ENCODE data around the gene ELMO3. TPM values are rescaled to one million over a fixed set of nuclear protein-coding genes. Genes with fewer than 3 reads are reported as not detected.

The ELMO3 gene
- total RNA-seq, 1 donor from 2014 or later: 4.5 TPM

GRCh38 chr16:67204076-67204475, 5.1 kb downstream of the ELMO3 start:
- H3K9me3 Mint-ChIP-seq: no peaks in the 10 kb centered on the region
- H3K4me1 Mint-ChIP-seq: peaks cover 6% of the 10 kb centered on the region
- no peaks in the 10 kb centered on the region for H3K36me3 Mint-ChIP-seq (ENCODE audit: low read depth)
- H3K27me3 Mint-ChIP-seq (ENCODE audit: low read depth): peaks cover under 1% of the 10 kb centered on the region
- H3K27ac Mint-ChIP-seq (ENCODE audit: unreplicated experiment): no peak overlapping the region
- no peak overlapping the region for H3K4me3 Mint-ChIP-seq
- TF ChIP-seq, protein P1, sequence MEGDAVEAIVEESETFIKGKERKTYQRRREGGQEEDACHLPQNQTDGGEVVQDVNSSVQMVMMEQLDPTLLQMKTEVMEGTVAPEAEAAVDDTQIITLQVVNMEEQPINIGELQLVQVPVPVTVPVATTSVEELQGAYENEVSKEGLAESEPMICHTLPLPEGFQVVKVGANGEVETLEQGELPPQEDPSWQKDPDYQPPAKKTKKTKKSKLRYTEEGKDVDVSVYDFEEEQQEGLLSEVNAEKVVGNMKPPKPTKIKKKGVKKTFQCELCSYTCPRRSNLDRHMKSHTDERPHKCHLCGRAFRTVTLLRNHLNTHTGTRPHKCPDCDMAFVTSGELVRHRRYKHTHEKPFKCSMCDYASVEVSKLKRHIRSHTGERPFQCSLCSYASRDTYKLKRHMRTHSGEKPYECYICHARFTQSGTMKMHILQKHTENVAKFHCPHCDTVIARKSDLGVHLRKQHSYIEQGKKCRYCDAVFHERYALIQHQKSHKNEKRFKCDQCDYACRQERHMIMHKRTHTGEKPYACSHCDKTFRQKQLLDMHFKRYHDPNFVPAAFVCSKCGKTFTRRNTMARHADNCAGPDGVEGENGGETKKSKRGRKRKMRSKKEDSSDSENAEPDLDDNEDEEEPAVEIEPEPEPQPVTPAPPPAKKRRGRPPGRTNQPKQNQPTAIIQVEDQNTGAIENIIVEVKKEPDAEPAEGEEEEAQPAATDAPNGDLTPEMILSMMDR (conservative IDR thresholded peaks at IDR 0.05): no peak
- no peak for DNase-seq (ENCODE audit: low read depth, low spot score)

GRCh38 chr16:67206129-67206837, 7.4 kb downstream of the ELMO3 start:
- H3K36me3 Mint-ChIP-seq (ENCODE audit: low read depth): no peaks in the 10 kb centered on the region
- H3K27me3 Mint-ChIP-seq (ENCODE audit: low read depth): peaks cover 2% of the 10 kb centered on the region
- H3K4me1 Mint-ChIP-seq: peaks cover 6% of the 10 kb centered on the region
- TF ChIP-seq, protein P1 (conservative IDR thresholded peaks at IDR 0.05): no peak
- no peaks in the 10 kb centered on the region for H3K9me3 Mint-ChIP-seq
- DNase-seq (ENCODE audit: low read depth, low spot score): no peak
- H3K4me3 Mint-ChIP-seq: peak overlapping the region; percentile 45
- H3K27ac Mint-ChIP-seq (ENCODE audit: unreplicated experiment): no peak overlapping the region

DNA sequence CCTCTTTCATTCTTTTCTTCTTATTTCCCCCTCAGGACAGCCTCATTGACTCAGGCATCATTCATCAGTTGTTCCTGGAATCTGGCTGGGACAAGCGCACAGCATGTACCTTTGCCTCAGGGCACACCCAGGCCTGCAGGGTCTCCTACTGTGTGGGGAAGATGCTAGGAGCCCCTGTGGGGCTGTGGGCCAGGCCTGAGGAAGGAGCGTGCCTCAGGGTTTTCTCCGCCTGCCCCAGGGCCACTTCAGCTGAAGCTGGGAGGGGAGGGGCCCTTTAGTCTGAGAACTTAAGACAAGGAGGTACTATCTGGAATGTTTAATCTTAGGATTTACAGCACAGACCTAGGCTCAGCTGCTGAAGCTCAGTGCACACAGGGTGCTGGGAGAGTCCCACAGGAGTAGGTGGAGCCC, 7.9 kb downstream of the ELMO3 start:
- DNase-seq (ENCODE audit: low read depth, low spot score): no peak
- H3K9me3 Mint-ChIP-seq: no peaks in the 10 kb centered on the region
- TF ChIP-seq, protein P1 (conservative IDR thresholded peaks at IDR 0.05): no peak

GRCh38 chr16:67207249-67208091, 8.5 kb downstream of the ELMO3 start:
- H3K27me3 Mint-ChIP-seq (ENCODE audit: low read depth): peaks cover 2% of the 10 kb centered on the region
- no peaks in the 10 kb centered on the region for H3K9me3 Mint-ChIP-seq
- no peaks in the 10 kb centered on the region for H3K36me3 Mint-ChIP-seq (ENCODE audit: low read depth)
- TF ChIP-seq, protein P1 (conservative IDR thresholded peaks at IDR 0.05): no peak
- DNase-seq (ENCODE audit: low read depth, low spot score): no peak
- peaks cover 6% of the 10 kb centered on the region for H3K4me1 Mint-ChIP-seq
- no peak overlapping the region for H3K4me3 Mint-ChIP-seq
- H3K27ac Mint-ChIP-seq (ENCODE audit: unreplicated experiment): no peak overlapping the region

More for the DNA sequence above, 7.9 kb downstream of the ELMO3 start:
- no peaks in the 10 kb centered on the region for H3K36me3 Mint-ChIP-seq (ENCODE audit: low read depth)
- no peak overlapping the region for H3K27ac Mint-ChIP-seq (ENCODE audit: unreplicated experiment)
- peaks cover 6% of the 10 kb centered on the region for H3K4me1 Mint-ChIP-seq
- H3K27me3 Mint-ChIP-seq (ENCODE audit: low read depth): peaks cover 2% of the 10 kb centered on the region
- peak overlapping the region; percentile 45 for H3K4me3 Mint-ChIP-seq

GRCh38 chr16:67208154-67208896, 9.4 kb downstream of the ELMO3 start:
- Mint-ChIP-seq H3K27ac (ENCODE audit: unreplicated experiment) (no peak overlapping the region), H3K27me3 (ENCODE audit: low read depth) (peaks cover 2% of the 10 kb centered on the region), H3K4me3 (no peak overlapping the region), H3K9me3 (no peaks in the 10 kb centered on the region), H3K36me3 (ENCODE audit: low read depth) (no peaks in the 10 kb centered on the region), H3K4me1 (peaks cover 6% of the 10 kb centered on the region)
- TF ChIP-seq, protein P1 (conservative IDR thresholded peaks at IDR 0.05): no peak
- DNase-seq (ENCODE audit: low read depth, low spot score): no peak
